CD14-positive monocyte (primary cell): ENCODE results near the gene RNF19B. TPM values are rescaled to one million over a fixed set of nuclear protein-coding genes. Genes with fewer than 3 reads are reported as not detected.

ENCODE experiments used
- DNase-seq, 3 donors: peaks; one replicate each; pipeline ENCODE4 v3.0.0-alpha.2; 2011 to 2022
- H2AFZ ChIP-seq: 2 replicates; pipeline ENCODE4 v1.6.0; 2012; ENCODE audit warnings: mild to moderate bottlenecking, low read depth, low read length, inconsistent platforms; ENCODE audit not compliant: insufficient read depth, poor library complexity, severe bottlenecking
- H3K27ac ChIP-seq, 2 donors: 1 replicate in 1 of 2; 2 replicates in 1 of 2; pipeline ENCODE4 v1.5.1; 2012 to 2013; ENCODE audit warnings: low read length in 2 of 2, control low read depth in 1 of 2, inconsistent platforms in 1 of 2, low read depth in 1 of 2, mild to moderate bottlenecking in 1 of 2
- H3K27me3 ChIP-seq, 2 donors: one replicate each; pipeline versions ENCODE4 v1.6.0 to v1.6.1; 2011 to 2013; ENCODE audit warnings: low read length in 2 of 2; ENCODE audit not compliant: control insufficient read depth in 2 of 2, insufficient read depth in 2 of 2
- H3K36me3 ChIP-seq, 2 donors: replicated peaks in 1 of 2; 1 replicate in 1 of 2; 2 replicates in 1 of 2; pipeline versions ENCODE4 v1.5.1 to v1.6.1; 2012 to 2013; ENCODE audit warnings: low read length in 2 of 2, control low read depth in 1 of 2, inconsistent platforms in 1 of 2, mild to moderate bottlenecking in 1 of 2; ENCODE audit not compliant: insufficient read depth in 2 of 2, control insufficient read depth in 1 of 2
- H3K4me1 ChIP-seq, 2 donors: 1 replicate in 1 of 2; 2 replicates in 1 of 2; pipeline versions ENCODE4 v1.5.1 to v1.6.1; 2012 to 2013; ENCODE audit warnings: low read length in 2 of 2, control low read depth in 1 of 2, inconsistent platforms in 1 of 2, mild to moderate bottlenecking in 1 of 2, moderate library complexity in 1 of 2; ENCODE audit not compliant: insufficient read depth in 2 of 2, control insufficient read depth in 1 of 2
- H3K4me2 ChIP-seq: replicated peaks from 2 replicates; pipeline ENCODE3; 2012; ENCODE audit warnings: low read length, moderate library complexity, mild to moderate bottlenecking; ENCODE audit not compliant: poor library complexity, severe bottlenecking; ENCODE audit errors: extremely low read depth
- H3K4me3 ChIP-seq, 3 experiments: fragments of 200-600 bp in 1 of 3; sonication (generic) in 1 of 3; replicated peaks in 1 of 3; 1 replicate in 2 of 3; 2 replicates in 1 of 3; pipeline ENCODE4 v1.5.1; 2011 to 2013; ENCODE audit warnings: low read length in 3 of 3, mild to moderate bottlenecking in 3 of 3, control low read depth in 2 of 3, low read depth in 2 of 3, inconsistent platforms in 1 of 3, moderate library complexity in 1 of 3
- H3K79me2 ChIP-seq: 2 replicates; pipeline ENCODE4 v1.6.0; 2012; ENCODE audit warnings: mild to moderate bottlenecking, control low read depth, inconsistent platforms, low read length, moderate library complexity; ENCODE audit not compliant: insufficient read depth
- H3K9ac ChIP-seq: 2 replicates; pipeline ENCODE4 v1.6.0; 2017; ENCODE audit warnings: low read length, mild to moderate bottlenecking; ENCODE audit not compliant: insufficient read depth, poor library complexity, severe bottlenecking
- H3K9me3 ChIP-seq, 2 donors: replicated peaks in 1 of 2; 1 replicate in 1 of 2; 2 replicates in 1 of 2; pipeline versions ENCODE4 v1.5.1 to v1.6.1; 2012 to 2013; ENCODE audit warnings: low read length in 2 of 2, control low read depth in 1 of 2; ENCODE audit not compliant: control insufficient read depth in 1 of 2, insufficient read depth in 1 of 2
- H4K20me1 ChIP-seq: 2 replicates; pipeline ENCODE4 v1.6.0; 2012; ENCODE audit warnings: mild to moderate bottlenecking, low read length, control low read depth, moderate library complexity; ENCODE audit not compliant: insufficient read depth
- H3K27ac Mint-ChIP-seq, 7 donors: one replicate each; pipeline ENCODE4 v1.8.0; 2020; ENCODE audit warnings: mild to moderate bottlenecking in 7 of 7, mixed read lengths in 7 of 7, moderate library complexity in 6 of 7, inconsistent platforms in 2 of 7
- H3K27me3 Mint-ChIP-seq, 3 donors: one replicate each; pipeline ENCODE4 v1.8.0; 2021 to 2022; ENCODE audit warnings: low read depth in 3 of 3, mild to moderate bottlenecking in 3 of 3, mixed read lengths in 3 of 3, moderate library complexity in 3 of 3, inconsistent platforms in 1 of 3
- H3K36me3 Mint-ChIP-seq, 2 donors: one replicate each; pipeline ENCODE4 v1.8.0; 2020; ENCODE audit warnings: mixed read lengths in 2 of 2, inconsistent platforms in 1 of 2, mild to moderate bottlenecking in 1 of 2
- H3K4me1 Mint-ChIP-seq: one replicate; pipeline ENCODE4 v1.8.0; 2020; ENCODE audit warnings: mild to moderate bottlenecking, mixed read lengths
- H3K4me3 Mint-ChIP-seq, 2 donors: one replicate each; pipeline ENCODE4 v1.8.0; 2020; ENCODE audit warnings: mild to moderate bottlenecking in 2 of 2, mixed read lengths in 2 of 2, moderate library complexity in 1 of 2
- H3K9me3 Mint-ChIP-seq, 7 donors: one replicate each; pipeline ENCODE4 v1.8.0; 2020 to 2022; ENCODE audit warnings: mixed read lengths in 7 of 7, mild to moderate bottlenecking in 6 of 7, moderate library complexity in 6 of 7, inconsistent platforms in 2 of 7
- CTCF ChIP-seq: fragments of 200-600 bp; IDR thresholded peaks from one replicate; pipeline ENCODE4 v1.8.0; 2022; ENCODE audit warnings: antibody characterized with exemption, mild to moderate bottlenecking
- WGBS: methylation state at CpG from one replicate; pipeline ENCODE4 v1.1.5; 2013; ENCODE audit warnings: missing lambda C conversion rate; ENCODE audit not compliant: insufficient coverage; 5-methylcytosine and 5-hydroxymethylcytosine counted together
- intact Hi-C, 2 donors: fragments of 100-400 bp; cut with micrococcal nuclease; formaldehyde crosslinking; loops; one replicate each; pipeline versions ENCODE4 v1.15.0 to v1.15.1; 2023
- polyA plus RNA-seq, 3 donors: library from polyadenylated mRNA; depleted of rRNA in 1 of 3; unstranded in 2 of 3; stranded (reverse) in 1 of 3; fragments of 300-500 nt in 2 of 3; fragments of >200 nt in 1 of 3; fragmentation: Illumina TruSeq in 2 of 3; gene quantifications; 1 replicate in 2 of 3; 2 replicates in 1 of 3; pipeline ENCODE4 v1.2.3, GENCODE V29; 2012 to 2021

RNF19B gene
- polyA plus RNA-seq, 3 donors = 4.1 to 106 (median 5.8) TPM

- no peak for TF ChIP-seq CTCF
- intact Hi-C loops = no loop called here
- Mint-ChIP-seq H3K9me3 (peaks cover 0 to 21% (median 8%) of the 10 kb centered on the region in 7 donors), H3K4me1 (peaks cover 16% of the 10 kb centered on the region), H3K27me3 (peaks cover 33 to 46% (median 35%) of the 10 kb centered on the region in 3 donors), H3K4me3 (no peak overlapping the region), H3K36me3 (peaks cover 13 to 15% of the 10 kb centered on the region in 2 donors), H3K27ac (no peak overlapping the region)
- Histone ChIP-seq H3K36me3 (peaks cover 0 to under 1% of the 10 kb centered on the region in 2 donors), H3K4me3 (no peak overlapping the region), H2AFZ (no peak overlapping the region), H4K20me1 (peaks cover 21% of the 10 kb centered on the region), H3K9me3 (peaks cover 0 to 18% of the 10 kb centered on the region in 2 donors), H3K4me2 (no peak overlapping the region), H3K79me2 (no peaks in the 10 kb centered on the region), H3K27me3 (peaks cover 29 to 39% of the 10 kb centered on the region in 2 donors), H3K4me1 (peaks cover 11 to 12% of the 10 kb centered on the region in 2 donors), H3K27ac (no peak overlapping the region), H3K9ac (no peak overlapping the region)
- 98% methylated on average over 5 of the region's 8 CpGs for WGBS
- DNase-seq = peak in 1 of 3 donors; percentile 32
These were observed 35.9 kb downstream of the RNF19B start for GRCh38 chr1:32928715-32929114.

GRCh38 chr1:32928285-32928684, 36.3 kb downstream of the RNF19B start:
- H3K9me3 Mint-ChIP-seq = peaks cover 0 to 22% (median 8%) of the 10 kb centered on the region in 7 donors
- H3K27me3 Mint-ChIP-seq = peaks cover 37 to 50% (median 40%) of the 10 kb centered on the region in 3 donors
- H4K20me1 ChIP-seq = peaks cover 17% of the 10 kb centered on the region

More at GRCh38 chr1:32928285-32928684, 36.3 kb downstream of the RNF19B start:
- Histone ChIP-seq H3K79me2 (no peaks in the 10 kb centered on the region), H3K9me3 (peaks cover 0 to 18% of the 10 kb centered on the region in 2 donors), H3K27me3 (peaks cover 32 to 43% of the 10 kb centered on the region in 2 donors), H3K27ac (no peak overlapping the region), H2AFZ (no peak overlapping the region), H3K9ac (no peak overlapping the region), H3K36me3 (no peaks in the 10 kb centered on the region), H3K4me3 (no peak overlapping the region), H3K4me2 (no peak overlapping the region), H3K4me1 (peaks cover 11 to 12% of the 10 kb centered on the region in 2 donors)
- DNase-seq = no peak
- Mint-ChIP-seq H3K36me3 (peaks cover 10 to 15% of the 10 kb centered on the region in 2 donors), H3K27ac (no peak overlapping the region), H3K4me3 (no peak overlapping the region), H3K4me1 (peaks cover 14% of the 10 kb centered on the region)
- intact Hi-C loops = no loop called here
- no peak for TF ChIP-seq CTCF
- WGBS = no CpG with 5 or more reads among the region's 2 CpGs
